ENCODE data around the gene C1orf74. TPM values are rescaled to one million over a fixed set of nuclear protein-coding genes. Genes with fewer than 3 reads are reported as not detected.

C1orf74 gene
- total RNA-seq, 5 donors from 2014 or later (not counting 1 experiment from before 2014, with no cell fraction given): 0.58 to 1.3 (median 1.2) TPM

- peaks cover 4% of the 10 kb centered on the region for H3K36me3 Mint-ChIP-seq
- Histone ChIP-seq H3K4me3 (ENCODE audit: control insufficient read depth in 1 of 2, extremely low read depth in 1 of 2, low read length in 1 of 2) (no peak overlapping the region), H3K9me3 (no peaks in the 10 kb centered on the region), H3K36me3 (ENCODE audit: control insufficient read depth in 2 of 2, extremely low read depth in 1 of 2, insufficient read depth in 1 of 2, low read length in 1 of 2) (peaks cover 0 to 2% of the 10 kb centered on the region in 2 donors), H3K4me1 (ENCODE audit: control insufficient read depth in 1 of 2, extremely low read depth in 1 of 2, insufficient read depth in 2 of 2, low read length in 2 of 2) (peaks cover 5 to 18% of the 10 kb centered on the region in 2 experiments), H3K27me3 (replicated peaks in 1 of 2; ENCODE audit: control insufficient read depth in 2 of 2, extremely low read depth in 1 of 2, insufficient read depth in 2 of 2, low read length in 1 of 2) (peaks cover 0 to 14% of the 10 kb centered on the region in 2 experiments), H3K27ac (ENCODE audit: low read length) (no peak overlapping the region)
- H3K4me1 Mint-ChIP-seq: peaks cover 39 to 43% (median 41%) of the 10 kb centered on the region in 3 donors
- DNase-seq (no peak), ATAC-seq (replicated peaks in 1 of 4) (no peak)
- ChIA-PET CTCF (interaction anchor here (0.6 to 1.9 kb wide), 4 partner anchors 11 to 259 kb away, joined by 3 to 7 read pairs (median 3); no protein-coding TSS in a partner anchor), POLR2A (interaction anchor here in 1 of 2 donors (0.7 kb wide), 1 partner anchor 20 kb away, joined by 3 read pairs; the partner anchor contains the start of gene IRF6)
- 86% methylated on average over 2 of the region's 11 CpGs for WGBS (ENCODE audit: insufficient coverage)
- H3K9me3 Mint-ChIP-seq: no peaks in the 10 kb centered on the region
- peaks cover 13 to 16% of the 10 kb centered on the region in 2 donors for H3K27me3 Mint-ChIP-seq
- H3K27ac Mint-ChIP-seq: no peak overlapping the region
- no peak overlapping the region for H3K4me3 Mint-ChIP-seq
These were observed 41.5 kb upstream of the C1orf74 start for GRCh38 chr1:209825591-209826434.

- Histone ChIP-seq H3K27ac (ENCODE audit: low read length) (no peak overlapping the region), H3K9me3 (no peaks in the 10 kb centered on the region), H3K4me1 (ENCODE audit: control insufficient read depth in 1 of 2, extremely low read depth in 1 of 2, insufficient read depth in 2 of 2, low read length in 2 of 2) (peaks cover 0 to 8% of the 10 kb centered on the region in 2 experiments), H3K4me3 (ENCODE audit: control insufficient read depth in 1 of 2, extremely low read depth in 1 of 2, low read length in 1 of 2) (no peak overlapping the region), H3K27me3 (replicated peaks in 1 of 2; ENCODE audit: control insufficient read depth in 2 of 2, extremely low read depth in 1 of 2, insufficient read depth in 2 of 2, low read length in 1 of 2) (peaks cover 0 to 14% of the 10 kb centered on the region in 2 experiments), H3K36me3 (ENCODE audit: control insufficient read depth in 2 of 2, extremely low read depth in 1 of 2, insufficient read depth in 1 of 2, low read length in 1 of 2) (no peaks in the 10 kb centered on the region)
- Mint-ChIP-seq H3K4me1 (peaks cover 21 to 22% (median 22%) of the 10 kb centered on the region in 3 donors), H3K27me3 (peaks cover 22 to 29% of the 10 kb centered on the region in 2 donors), H3K4me3 (no peak overlapping the region), H3K36me3 (no peaks in the 10 kb centered on the region), H3K9me3 (no peaks in the 10 kb centered on the region), H3K27ac (peak overlapping the region in 1 of 2 donors; percentile 21)
- ChIA-PET POLR2A (no interaction called here), CTCF (interaction anchor here (0.5 to 2.5 kb wide), 30 partner anchors 8 to 487 kb away, joined by 3 to 12 read pairs (median 4); partner anchors contain the start of genes TRAF3IP3 (in 2 of the 2), C1orf74 (in 1 of the 2) and IRF6 (in 1 of the 2))
- WGBS (ENCODE audit: insufficient coverage): 72% methylated on average over 3 of the region's 12 CpGs
- DNase-seq (peak in 8 of 35 experiments; percentile 2 to 79 (median 12)), ATAC-seq (replicated peaks in 1 of 4) (peak in 2 of 4 experiments; percentile 39 to 48)
These were observed 39.0 kb upstream of the C1orf74 start for GRCh38 chr1:209823143-209824041.

GRCh38 chr1:209822706-209823105, 38.3 kb upstream of the C1orf74 start:
- Mint-ChIP-seq H3K27me3 (peaks cover 22 to 29% of the 10 kb centered on the region in 2 donors), H3K27ac (peak overlapping the region in 1 of 2 donors; percentile 21), H3K4me1 (peaks cover 16 to 18% (median 16%) of the 10 kb centered on the region in 3 donors), H3K9me3 (no peaks in the 10 kb centered on the region), H3K36me3 (no peaks in the 10 kb centered on the region), H3K4me3 (no peak overlapping the region)
- ATAC-seq (replicated peaks in 1 of 4): no peak
- ChIA-PET CTCF (interaction anchor here (0.7 to 2.5 kb wide), 21 partner anchors 8 to 67 kb away, joined by 3 to 12 read pairs (median 4); partner anchors contain the start of gene TRAF3IP3 (in 1 of the 2)), POLR2A (no interaction called here)
- H3K4me3 ChIP-seq (ENCODE audit: control insufficient read depth in 1 of 2, extremely low read depth in 1 of 2, low read length in 1 of 2): no peak overlapping the region
- no peak overlapping the region for H3K27ac ChIP-seq (ENCODE audit: low read length)
- H3K9me3 ChIP-seq: no peaks in the 10 kb centered on the region
- no peak for DNase-seq
- WGBS (ENCODE audit: insufficient coverage): 85% methylated on average over 5 of the region's 7 CpGs
- peaks cover 0 to 14% of the 10 kb centered on the region in 2 experiments for H3K27me3 ChIP-seq (replicated peaks in 1 of 2; ENCODE audit: control insufficient read depth in 2 of 2, extremely low read depth in 1 of 2, insufficient read depth in 2 of 2, low read length in 1 of 2)
- H3K36me3 ChIP-seq (ENCODE audit: control insufficient read depth in 2 of 2, extremely low read depth in 1 of 2, insufficient read depth in 1 of 2, low read length in 1 of 2): no peaks in the 10 kb centered on the region
- peaks cover 0 to 7% of the 10 kb centered on the region in 2 experiments for H3K4me1 ChIP-seq (ENCODE audit: control insufficient read depth in 1 of 2, extremely low read depth in 1 of 2, insufficient read depth in 2 of 2, low read length in 2 of 2)

GRCh38 chr1:209820986-209821385, 36.6 kb upstream of the C1orf74 start:
- no peak for ATAC-seq (replicated peaks in 1 of 4)
- peaks cover 0 to 14% of the 10 kb centered on the region in 2 experiments for H3K27me3 ChIP-seq (replicated peaks in 1 of 2; ENCODE audit: control insufficient read depth in 2 of 2, extremely low read depth in 1 of 2, insufficient read depth in 2 of 2, low read length in 1 of 2)
- no peak overlapping the region for H3K4me3 ChIP-seq (ENCODE audit: control insufficient read depth in 1 of 2, extremely low read depth in 1 of 2, low read length in 1 of 2)
- CTCF ChIA-PET: no interaction called here
- H3K4me3 Mint-ChIP-seq: no peak overlapping the region
- DNase-seq: no peak
- H3K36me3 ChIP-seq (ENCODE audit: control insufficient read depth in 2 of 2, extremely low read depth in 1 of 2, insufficient read depth in 1 of 2, low read length in 1 of 2): no peaks in the 10 kb centered on the region
- WGBS (ENCODE audit: insufficient coverage): 50% methylated on average over 1 of the region's 4 CpGs
- H3K4me1 Mint-ChIP-seq: peaks cover 9 to 12% (median 9%) of the 10 kb centered on the region in 3 donors
- POLR2A ChIA-PET: no interaction called here
- H3K27ac Mint-ChIP-seq: no peak overlapping the region
- peaks cover 0 to 1% of the 10 kb centered on the region in 2 experiments for H3K4me1 ChIP-seq (ENCODE audit: control insufficient read depth in 1 of 2, extremely low read depth in 1 of 2, insufficient read depth in 2 of 2, low read length in 2 of 2)
- peaks cover 22 to 31% of the 10 kb centered on the region in 2 donors for H3K27me3 Mint-ChIP-seq
- H3K36me3 Mint-ChIP-seq: no peaks in the 10 kb centered on the region
- no peaks in the 10 kb centered on the region for H3K9me3 Mint-ChIP-seq
- H3K9me3 ChIP-seq: no peaks in the 10 kb centered on the region
- no peak overlapping the region for H3K27ac ChIP-seq (ENCODE audit: low read length)

- Histone ChIP-seq H3K4me3 (ENCODE audit: control insufficient read depth in 1 of 2, extremely low read depth in 1 of 2, low read length in 1 of 2) (no peak overlapping the region), H3K36me3 (ENCODE audit: control insufficient read depth in 2 of 2, extremely low read depth in 1 of 2, insufficient read depth in 1 of 2, low read length in 1 of 2) (no peaks in the 10 kb centered on the region), H3K27me3 (replicated peaks in 1 of 2; ENCODE audit: control insufficient read depth in 2 of 2, extremely low read depth in 1 of 2, insufficient read depth in 2 of 2, low read length in 1 of 2) (peaks cover 0 to 14% of the 10 kb centered on the region in 2 experiments), H3K9me3 (no peaks in the 10 kb centered on the region), H3K27ac (ENCODE audit: low read length) (no peak overlapping the region), H3K4me1 (ENCODE audit: control insufficient read depth in 1 of 2, extremely low read depth in 1 of 2, insufficient read depth in 2 of 2, low read length in 2 of 2) (peaks cover 0 to 4% of the 10 kb centered on the region in 2 experiments)
- peaks cover 9 to 22% (median 15%) of the 10 kb centered on the region in 3 donors for H3K4me1 Mint-ChIP-seq
- H3K36me3 Mint-ChIP-seq: no peaks in the 10 kb centered on the region
- H3K27ac Mint-ChIP-seq: no peak overlapping the region
- DNase-seq: no peak
- H3K4me3 Mint-ChIP-seq: no peak overlapping the region
- no peaks in the 10 kb centered on the region for H3K9me3 Mint-ChIP-seq
- ChIA-PET CTCF (interaction anchor here (0.5 to 1.3 kb wide), 3 partner anchors 13 to 55 kb away, joined by 3 to 5 read pairs (median 3); partner anchors contain the start of gene IRF6 (in 1 of the 2)), POLR2A (no interaction called here)
- peaks cover 22 to 31% of the 10 kb centered on the region in 2 donors for H3K27me3 Mint-ChIP-seq
- no CpG with 5 or more reads among the region's 1 CpG for WGBS (ENCODE audit: insufficient coverage)
- no peak for ATAC-seq (replicated peaks in 1 of 4)
These were observed 34.7 kb upstream of the C1orf74 start for GRCh38 chr1:209819058-209819457.

All from T-cell (primary cell).